PC-3 (cell line): ENCODE data around the gene PITPNM3. TPM values are rescaled to one million over a fixed set of nuclear protein-coding genes. Genes with fewer than 3 reads are reported as not detected.

ENCODE experiments used
- ATAC-seq: fragments of 200-7000 bp; cut with Tn5 transposase; 2 replicates; pipeline ENCODE4 v1.9.1; 2020; ENCODE audit warnings: mild to moderate bottlenecking, moderate library complexity
- BruUV-seq: library from RNA; stranded (reverse); fragments of 400-500 nt; replicated peaks from 2 replicates; lab custom pipeline; 2021; lab: Mats Ljungman, UMichigan
- CTCF ChIA-PET: fragments of 300-600 bp; sonication (Branson Sonifier 250); formaldehyde crosslinking; loops from one replicate; lab custom pipeline; 2022; ENCODE audit warnings: antibody characterized with exemption; lab: Charles Lee
- POLR2A ChIA-PET: fragments of 300-600 bp; sonication (Branson Sonifier 250); formaldehyde crosslinking; loops from one replicate; lab custom pipeline; 2022; ENCODE audit warnings: antibody characterized with exemption; ENCODE audit not compliant: unreplicated experiment; lab: Charles Lee
- DNase-seq: peaks from one replicate; pipeline ENCODE4 v3.0.0-alpha.2; 2015
- H2AFZ ChIP-seq: fragments of 300-600 bp; sonication (generic); 2 replicates; pipeline ENCODE4 v1.6.0; 2016; ENCODE audit warnings: antibody characterized with exemption, low read length
- H3F3A ChIP-seq: fragments of 300-600 bp; sonication (generic); one replicate; pipeline ENCODE4 v1.6.0; 2017; ENCODE audit warnings: antibody characterized with exemption, low read length, control low read depth, mild to moderate bottlenecking; ENCODE audit not compliant: unreplicated experiment
- H3K27ac ChIP-seq: fragments of 300-600 bp; sonication (generic); 2 replicates; pipeline ENCODE4 v1.5.1; 2016; ENCODE audit warnings: mild to moderate bottlenecking, low read length
- H3K27me3 ChIP-seq: fragments of 300-600 bp; sonication (generic); 2 replicates; pipeline ENCODE4 v1.6.1; 2016; ENCODE audit warnings: low read length, mixed read lengths
- H3K36me3 ChIP-seq: fragments of 300-600 bp; sonication (generic); 2 replicates; pipeline ENCODE4 v1.6.1; 2016; ENCODE audit warnings: low read depth, mixed run types, low read length, mixed read lengths
- H3K4me1 ChIP-seq: fragments of 300-600 bp; sonication (generic); 2 replicates; pipeline ENCODE4 v1.5.1; 2016; ENCODE audit warnings: low read length; ENCODE audit not compliant: insufficient read depth
- H3K4me2 ChIP-seq: fragments of 300-600 bp; sonication (generic); 2 replicates; pipeline ENCODE4 v1.6.0; 2016; ENCODE audit warnings: low read length
- H3K4me3 ChIP-seq: fragments of 300-600 bp; sonication (generic); 2 replicates; pipeline ENCODE4 v1.5.1; 2016; ENCODE audit warnings: mild to moderate bottlenecking, low read length, mixed read lengths
- H3K79me2 ChIP-seq: fragments of 300-600 bp; sonication (generic); 2 replicates; pipeline ENCODE4 v1.6.1; 2017; ENCODE audit warnings: low read length, mixed read lengths
- H3K9ac ChIP-seq: fragments of 300-600 bp; sonication (generic); 2 replicates; pipeline ENCODE4 v1.6.0; 2016; ENCODE audit warnings: mild to moderate bottlenecking, low read length
- H3K9me2 ChIP-seq: fragments of 300-600 bp; sonication (generic); replicated peaks from 2 replicates; pipeline ENCODE4 v1.6.1; 2016; ENCODE audit warnings: mixed run types, low read length, mixed read lengths
- H3K9me3 ChIP-seq: fragments of 300-600 bp; sonication (generic); 2 replicates; pipeline ENCODE4 v1.6.1; 2016; ENCODE audit warnings: low read length, mixed read lengths
- H4K20me1 ChIP-seq: fragments of 300-600 bp; sonication (generic); 2 replicates; pipeline ENCODE4 v1.6.1; 2016; ENCODE audit warnings: low read length, mixed read lengths
- CTCF ChIP-seq: fragments of 300-600 bp; sonication (generic); conservative IDR thresholded peaks from 2 replicates; pipeline ENCODE4 v1.5.1; 2017; ENCODE audit warnings: antibody characterized with exemption, low read depth, mild to moderate bottlenecking, low read length
- EZH2 ChIP-seq: fragments of 300-600 bp; sonication (generic); IDR thresholded peaks from one replicate; pipeline ENCODE4 v1.6.1; 2017; ENCODE audit warnings: antibody characterized with exemption, mild to moderate bottlenecking, low read length; ENCODE audit not compliant: unreplicated experiment
- EZH2phosphoT487 ChIP-seq: fragments of 300-600 bp; sonication (generic); IDR thresholded peaks from 2 replicates; pipeline ENCODE4 v1.6.1; 2018; ENCODE audit warnings: mild to moderate bottlenecking, antibody characterized with exemption, low read length, borderline replicate concordance
- intact Hi-C: fragments of 100-400 bp; cut with micrococcal nuclease; formaldehyde crosslinking; loops from 2 replicates; pipeline ENCODE4 v1.9.0; 2023
- total RNA-seq: library from RNA; depleted of rRNA; stranded (reverse); fragments of >200 nt; gene quantifications from 2 replicates; pipeline ENCODE4 v1.2.3, GENCODE V29; 2014

PITPNM3 gene
- total RNA-seq, 1 experiment from 2014 or later = 7.1 TPM

GRCh38 chr17:6554871-6555330 is 1.5 kb downstream of the PITPNM3 start:
- Histone ChIP-seq H3K9me2 (no peaks in the 10 kb centered on the region), H3K27me3 (no peaks in the 10 kb centered on the region), H3K9me3 (no peaks in the 10 kb centered on the region), H4K20me1 (no peaks in the 10 kb centered on the region), H3K36me3 (no peaks in the 10 kb centered on the region), H3K4me1 (peaks cover 47% of the 10 kb centered on the region), H3K4me2 (peak overlapping the region; percentile 80), H3K79me2 (peaks cover 13% of the 10 kb centered on the region; the same call in 1 of the 2 replicates), H3K9ac (peak overlapping the region; percentile 70), H3K27ac (peak overlapping the region; percentile 74), H3K4me3 (peak overlapping the region; percentile 82), H2AFZ (peak overlapping the region; percentile 49), H3F3A (no peaks in the 10 kb centered on the region)
- intact Hi-C loops = loop anchor here (2.0 to 5.0 kb wide), 2 partner anchors 48 to 82 kb away; no protein-coding TSS in a partner anchor
- DNase-seq (peak; percentile 20), ATAC-seq (0 out of 2 replicates have a peak, but pooled peaks have one; percentile 2)
- no TSS peak for BruUV-seq
- ChIA-PET CTCF (no interaction called here), POLR2A (no interaction called here)
- TF ChIP-seq EZH2phosphoT487 (no peak), EZH2 (no peak), CTCF (no peak)

GRCh38 chr17:6554342-6554741 is 2.0 kb downstream of the PITPNM3 start:
- H3K79me2 ChIP-seq = peaks cover 13% of the 10 kb centered on the region; the same call in 1 of the 2 replicates
- no peak for TF ChIP-seq CTCF
- TF ChIP-seq EZH2phosphoT487 = no peak
- no peak for TF ChIP-seq EZH2
- H3K4me1 ChIP-seq = peaks cover 48% of the 10 kb centered on the region
- no peaks in the 10 kb centered on the region for H3K27me3 ChIP-seq
- H3F3A ChIP-seq = no peaks in the 10 kb centered on the region
- H3K9ac ChIP-seq = peak overlapping the region; percentile 70; the same call in 1 of the 2 replicates
- H3K4me2 ChIP-seq = peak overlapping the region; percentile 80; the same call in 1 of the 2 replicates
- POLR2A ChIA-PET = no interaction called here
- CTCF ChIA-PET = no interaction called here
- no peaks in the 10 kb centered on the region for H4K20me1 ChIP-seq
- H3K27ac ChIP-seq = peak overlapping the region; percentile 74; the same call in 1 of the 2 replicates
- BruUV-seq = no TSS peak
- no peak overlapping the region for H3K4me3 ChIP-seq
- no peaks in the 10 kb centered on the region for H3K9me3 ChIP-seq
- intact Hi-C loops = loop anchor here (2.0 to 5.0 kb wide), 2 partner anchors 47 to 82 kb away; no protein-coding TSS in a partner anchor
- no peak overlapping the region for H2AFZ ChIP-seq
- ATAC-seq (no peak), DNase-seq (no peak)
- no peaks in the 10 kb centered on the region for H3K9me2 ChIP-seq
- H3K36me3 ChIP-seq = no peaks in the 10 kb centered on the region
